K562 (cell line): ENCODE results near the gene OR4Q2.

Source experiments
- MTA3 ChIP-seq: fragments of 450-650 bp; formaldehyde crosslinking; IDR thresholded peaks from 2 replicates; pipeline ENCODE4 v1.6.1; 2017; ENCODE audit warnings: mild to moderate bottlenecking, borderline replicate concordance
- SMC3 ChIP-seq: conservative IDR thresholded peaks from 2 replicates; pipeline ENCODE4 v1.6.1; 2011; ENCODE audit warnings: low read depth, low read length, improper control_type of control experiment; ENCODE audit not compliant: insufficient read depth
- SP1 ChIP-seq: sonication (generic); formaldehyde crosslinking; IDR thresholded peaks from 2 replicates; pipeline ENCODE4 v1.8.1; 2022; ENCODE audit warnings: mild to moderate bottlenecking, missing genetic modification reagents
- TRIM24 ChIP-seq, 2 experiments: fragments of 450-650 bp; IDR thresholded peaks; 2 replicates each; pipeline ENCODE4 v1.6.1; 2016
- TF ChIP-seq, protein P1 (sequence below): sonication (generic); formaldehyde crosslinking; IDR thresholded peaks from 2 replicates; pipeline ENCODE4 v1.8.0; 2023; ENCODE audit warnings: missing genetic modification reagents, mild to moderate bottlenecking, borderline replicate concordance

GRCh38 chr14:20035449-20035848, 33.5 kb downstream of the OR4Q2 start:
- TF ChIP-seq SMC3, result no peak
- TF ChIP-seq MTA3, result no peak
- TF ChIP-seq, protein P1, sequence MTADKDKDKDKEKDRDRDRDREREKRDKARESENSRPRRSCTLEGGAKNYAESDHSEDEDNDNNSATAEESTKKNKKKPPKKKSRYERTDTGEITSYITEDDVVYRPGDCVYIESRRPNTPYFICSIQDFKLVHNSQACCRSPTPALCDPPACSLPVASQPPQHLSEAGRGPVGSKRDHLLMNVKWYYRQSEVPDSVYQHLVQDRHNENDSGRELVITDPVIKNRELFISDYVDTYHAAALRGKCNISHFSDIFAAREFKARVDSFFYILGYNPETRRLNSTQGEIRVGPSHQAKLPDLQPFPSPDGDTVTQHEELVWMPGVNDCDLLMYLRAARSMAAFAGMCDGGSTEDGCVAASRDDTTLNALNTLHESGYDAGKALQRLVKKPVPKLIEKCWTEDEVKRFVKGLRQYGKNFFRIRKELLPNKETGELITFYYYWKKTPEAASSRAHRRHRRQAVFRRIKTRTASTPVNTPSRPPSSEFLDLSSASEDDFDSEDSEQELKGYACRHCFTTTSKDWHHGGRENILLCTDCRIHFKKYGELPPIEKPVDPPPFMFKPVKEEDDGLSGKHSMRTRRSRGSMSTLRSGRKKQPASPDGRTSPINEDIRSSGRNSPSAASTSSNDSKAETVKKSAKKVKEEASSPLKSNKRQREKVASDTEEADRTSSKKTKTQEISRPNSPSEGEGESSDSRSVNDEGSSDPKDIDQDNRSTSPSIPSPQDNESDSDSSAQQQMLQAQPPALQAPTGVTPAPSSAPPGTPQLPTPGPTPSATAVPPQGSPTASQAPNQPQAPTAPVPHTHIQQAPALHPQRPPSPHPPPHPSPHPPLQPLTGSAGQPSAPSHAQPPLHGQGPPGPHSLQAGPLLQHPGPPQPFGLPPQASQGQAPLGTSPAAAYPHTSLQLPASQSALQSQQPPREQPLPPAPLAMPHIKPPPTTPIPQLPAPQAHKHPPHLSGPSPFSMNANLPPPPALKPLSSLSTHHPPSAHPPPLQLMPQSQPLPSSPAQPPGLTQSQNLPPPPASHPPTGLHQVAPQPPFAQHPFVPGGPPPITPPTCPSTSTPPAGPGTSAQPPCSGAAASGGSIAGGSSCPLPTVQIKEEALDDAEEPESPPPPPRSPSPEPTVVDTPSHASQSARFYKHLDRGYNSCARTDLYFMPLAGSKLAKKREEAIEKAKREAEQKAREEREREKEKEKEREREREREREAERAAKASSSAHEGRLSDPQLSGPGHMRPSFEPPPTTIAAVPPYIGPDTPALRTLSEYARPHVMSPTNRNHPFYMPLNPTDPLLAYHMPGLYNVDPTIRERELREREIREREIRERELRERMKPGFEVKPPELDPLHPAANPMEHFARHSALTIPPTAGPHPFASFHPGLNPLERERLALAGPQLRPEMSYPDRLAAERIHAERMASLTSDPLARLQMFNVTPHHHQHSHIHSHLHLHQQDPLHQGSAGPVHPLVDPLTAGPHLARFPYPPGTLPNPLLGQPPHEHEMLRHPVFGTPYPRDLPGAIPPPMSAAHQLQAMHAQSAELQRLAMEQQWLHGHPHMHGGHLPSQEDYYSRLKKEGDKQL, result no peak
- no peak for TF ChIP-seq TRIM24 (IDR thresholded peaks at IDR 0.05)
- TF ChIP-seq SP1 (CRISPR knock-in tag), result no peak
